Neutrophil (primary cell): ENCODE data around the gene CLASP2.

ENCODE experiments used
- H3K27ac ChIP-seq: fragments of 200-600 bp; sonication (generic); 2 replicates; pipeline ENCODE4 v1.5.1; 2016; ENCODE audit warnings: mild to moderate bottlenecking, moderate library complexity
- H3K27me3 ChIP-seq: fragments of 200-600 bp; sonication (generic); 2 replicates; pipeline ENCODE4 v1.6.0; 2016; ENCODE audit warnings: mild to moderate bottlenecking
- H3K36me3 ChIP-seq: fragments of 200-600 bp; sonication (generic); 2 replicates; pipeline ENCODE4 v1.5.1; 2017
- H3K4me1 ChIP-seq, 2 experiments: fragments of 200-600 bp in 1 of 2; sonication (generic) in 1 of 2; 1 replicate in 1 of 2; 2 replicates in 1 of 2; pipeline versions ENCODE4 v1.5.1 to v1.6.1; 2013 to 2016; ENCODE audit warnings: low read depth in 1 of 2, low read length in 1 of 2, mild to moderate bottlenecking in 1 of 2, moderate library complexity in 1 of 2; ENCODE audit not compliant: control insufficient read depth in 1 of 2, insufficient read depth in 1 of 2
- H3K4me3 ChIP-seq, 2 experiments: fragments of 200-600 bp in 1 of 2; sonication (generic) in 1 of 2; 1 replicate in 1 of 2; 2 replicates in 1 of 2; pipeline ENCODE4 v1.5.1; 2013 to 2016; ENCODE audit warnings: low read depth in 1 of 2, low read length in 1 of 2, mild to moderate bottlenecking in 1 of 2, moderate library complexity in 1 of 2
- H3K9me3 ChIP-seq: fragments of 200-600 bp; sonication (generic); 2 replicates; pipeline ENCODE4 v1.5.1; 2016
- TF ChIP-seq, protein P1 (sequence below): fragments of 200-600 bp; sonication (generic); IDR thresholded peaks from 2 replicates; pipeline ENCODE4 v1.5.1; 2016; ENCODE audit warnings: antibody characterized with exemption

Gene CLASP2

DNA sequence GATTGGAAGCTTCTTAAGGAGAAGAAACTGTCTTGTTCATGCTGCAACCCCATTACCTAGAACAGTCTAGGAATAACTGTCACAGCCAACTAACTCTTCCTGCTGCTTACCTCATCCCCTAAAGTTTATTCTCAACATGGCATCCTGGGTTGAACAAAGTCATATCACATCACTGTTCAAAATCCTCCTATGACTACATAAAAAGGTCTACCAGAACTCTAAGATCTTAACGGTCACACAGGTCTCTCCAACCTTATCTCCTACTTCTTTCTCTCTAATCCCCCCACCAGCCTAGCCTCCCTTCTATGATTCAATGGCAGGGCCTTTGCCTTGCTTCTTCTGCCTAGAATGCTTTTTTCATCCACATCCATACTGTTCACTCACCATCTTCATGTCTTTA is 69.3 kb downstream of the CLASP2 start:
- no peaks in the 10 kb centered on the region for H3K27me3 ChIP-seq
- H3K4me3 ChIP-seq: no peak overlapping the region
- no peaks in the 10 kb centered on the region for H3K36me3 ChIP-seq
- no peaks in the 10 kb centered on the region for H3K4me1 ChIP-seq
- TF ChIP-seq, protein P1, sequence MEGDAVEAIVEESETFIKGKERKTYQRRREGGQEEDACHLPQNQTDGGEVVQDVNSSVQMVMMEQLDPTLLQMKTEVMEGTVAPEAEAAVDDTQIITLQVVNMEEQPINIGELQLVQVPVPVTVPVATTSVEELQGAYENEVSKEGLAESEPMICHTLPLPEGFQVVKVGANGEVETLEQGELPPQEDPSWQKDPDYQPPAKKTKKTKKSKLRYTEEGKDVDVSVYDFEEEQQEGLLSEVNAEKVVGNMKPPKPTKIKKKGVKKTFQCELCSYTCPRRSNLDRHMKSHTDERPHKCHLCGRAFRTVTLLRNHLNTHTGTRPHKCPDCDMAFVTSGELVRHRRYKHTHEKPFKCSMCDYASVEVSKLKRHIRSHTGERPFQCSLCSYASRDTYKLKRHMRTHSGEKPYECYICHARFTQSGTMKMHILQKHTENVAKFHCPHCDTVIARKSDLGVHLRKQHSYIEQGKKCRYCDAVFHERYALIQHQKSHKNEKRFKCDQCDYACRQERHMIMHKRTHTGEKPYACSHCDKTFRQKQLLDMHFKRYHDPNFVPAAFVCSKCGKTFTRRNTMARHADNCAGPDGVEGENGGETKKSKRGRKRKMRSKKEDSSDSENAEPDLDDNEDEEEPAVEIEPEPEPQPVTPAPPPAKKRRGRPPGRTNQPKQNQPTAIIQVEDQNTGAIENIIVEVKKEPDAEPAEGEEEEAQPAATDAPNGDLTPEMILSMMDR: no peak
- H3K27ac ChIP-seq: no peak overlapping the region
- no peaks in the 10 kb centered on the region for H3K9me3 ChIP-seq

DNA sequence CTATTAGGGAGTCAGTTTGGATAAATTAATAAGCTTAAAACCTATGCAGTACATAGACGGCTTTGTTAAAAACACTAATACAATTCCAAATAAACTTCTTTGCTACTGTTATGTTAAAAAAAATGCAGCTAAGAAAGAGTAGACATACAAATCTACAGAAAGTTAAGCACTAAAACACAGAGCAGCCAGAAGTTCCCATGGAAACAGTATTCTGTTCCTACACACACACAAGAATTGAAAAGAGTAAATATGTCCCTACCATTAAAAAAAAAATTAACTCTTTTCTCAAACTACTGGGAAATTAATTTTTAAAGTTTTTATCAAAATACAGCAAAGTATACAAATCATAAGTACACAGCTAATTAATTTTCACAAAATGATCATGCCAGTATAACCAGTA is 71.6 kb downstream of the CLASP2 start:
- H3K9me3 ChIP-seq: no peaks in the 10 kb centered on the region
- H3K4me3 ChIP-seq: no peak overlapping the region
- no peaks in the 10 kb centered on the region for H3K4me1 ChIP-seq
- no peaks in the 10 kb centered on the region for H3K27me3 ChIP-seq
- no peak overlapping the region for H3K27ac ChIP-seq
- no peaks in the 10 kb centered on the region for H3K36me3 ChIP-seq
- TF ChIP-seq, protein P1: no peak

DNA sequence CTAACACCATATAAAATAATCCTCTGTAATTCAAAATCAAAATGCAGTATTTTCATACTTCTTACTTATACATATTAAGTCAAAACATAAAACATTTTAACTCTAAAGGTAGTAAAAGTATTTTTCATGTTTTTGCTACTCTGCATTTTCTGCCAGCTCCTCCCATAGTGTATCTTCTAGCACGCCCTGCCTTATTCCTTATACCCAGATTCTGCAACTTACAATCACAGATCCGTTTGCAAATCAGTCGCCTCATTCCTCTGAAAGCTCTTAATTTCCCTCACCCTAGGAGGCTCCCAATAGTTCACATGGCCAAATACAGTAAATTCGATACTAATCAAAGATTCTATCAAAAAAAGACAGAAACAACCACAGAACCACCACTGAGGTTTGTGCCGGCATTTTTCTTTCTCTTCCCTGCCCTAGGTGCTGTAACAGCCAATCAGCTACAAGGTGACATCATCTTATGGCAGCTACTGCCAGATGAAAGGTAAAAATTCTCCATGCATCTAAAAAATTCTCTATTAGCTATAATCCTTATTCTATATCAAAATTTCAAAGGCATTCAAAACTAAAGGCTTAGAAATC is 72.9 kb downstream of the CLASP2 start:
- Histone ChIP-seq H3K36me3 (no peaks in the 10 kb centered on the region), H3K27ac (no peak overlapping the region), H3K9me3 (no peaks in the 10 kb centered on the region), H3K4me3 (no peak overlapping the region), H3K4me1 (no peaks in the 10 kb centered on the region), H3K27me3 (no peaks in the 10 kb centered on the region)
- TF ChIP-seq, protein P1: no peak

DNA sequence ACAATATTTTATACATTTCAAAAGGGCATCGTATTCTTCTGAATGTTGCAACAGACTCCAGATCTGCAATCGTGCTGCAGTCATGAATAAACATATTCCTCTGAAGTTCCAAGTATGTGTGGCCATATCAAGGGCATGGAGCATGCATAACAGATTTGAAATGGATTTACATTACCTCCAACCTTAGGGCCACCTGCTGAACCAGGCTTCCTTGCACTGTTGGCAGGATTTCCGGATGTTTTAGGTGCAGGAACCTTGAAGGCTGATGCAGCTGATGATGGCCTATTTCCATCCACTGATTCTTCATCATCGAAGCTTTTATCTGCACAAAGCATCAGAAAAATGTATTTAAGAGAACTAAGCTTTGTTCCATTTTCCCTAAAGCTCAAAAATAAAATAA is 73.5 kb downstream of the CLASP2 start:
- Histone ChIP-seq H3K4me1 (no peaks in the 10 kb centered on the region), H3K4me3 (no peak overlapping the region), H3K27ac (no peak overlapping the region), H3K36me3 (no peaks in the 10 kb centered on the region), H3K9me3 (no peaks in the 10 kb centered on the region), H3K27me3 (no peaks in the 10 kb centered on the region)
- TF ChIP-seq, protein P1: no peak

DNA sequence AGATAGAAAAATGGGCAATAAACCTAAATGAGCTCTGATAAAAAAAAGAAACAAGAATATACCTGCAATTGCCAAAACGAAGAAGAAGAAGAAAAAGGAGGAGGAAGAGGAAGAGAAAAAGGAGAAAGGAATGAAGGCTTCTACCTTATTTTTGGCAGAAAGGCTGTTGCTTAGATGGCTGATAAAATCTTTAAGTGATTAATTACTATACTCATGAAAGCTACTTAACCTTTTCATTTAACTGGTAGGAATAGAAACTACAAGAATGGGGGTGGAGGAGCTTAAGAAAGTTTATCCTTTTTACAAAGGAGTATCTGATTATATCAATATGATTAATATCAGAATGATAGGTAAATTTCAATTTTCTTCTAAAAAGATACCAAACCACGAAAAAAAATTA is 75.2 kb downstream of the CLASP2 start:
- Histone ChIP-seq H3K27ac (no peak overlapping the region), H3K27me3 (no peaks in the 10 kb centered on the region), H3K9me3 (no peaks in the 10 kb centered on the region), H3K4me3 (no peak overlapping the region), H3K36me3 (peaks cover 4% of the 10 kb centered on the region), H3K4me1 (no peaks in the 10 kb centered on the region)
- TF ChIP-seq, protein P1: no peak

DNA sequence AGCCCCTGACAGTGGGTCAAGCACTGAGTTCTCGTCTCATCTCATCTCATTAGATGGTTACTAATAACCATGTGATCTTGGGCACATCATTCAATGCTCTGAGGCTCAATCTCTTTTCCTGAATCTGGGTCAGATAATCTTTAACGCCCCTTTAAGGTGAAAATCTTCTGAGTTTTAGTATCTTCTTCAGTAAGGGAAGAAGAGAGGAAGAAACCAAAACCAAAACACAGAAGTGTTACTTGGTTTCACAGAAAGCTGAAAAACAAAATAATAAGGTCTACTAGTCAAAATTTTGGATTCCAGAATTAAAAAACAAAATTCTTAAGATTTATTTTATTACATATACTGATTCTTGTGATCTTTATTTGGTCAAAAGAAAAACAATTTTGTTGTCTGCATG is 78.2 kb downstream of the CLASP2 start:
- TF ChIP-seq, protein P1: no peak
- Histone ChIP-seq H3K4me1 (no peaks in the 10 kb centered on the region), H3K27me3 (no peaks in the 10 kb centered on the region), H3K36me3 (peaks cover 4% of the 10 kb centered on the region), H3K27ac (no peak overlapping the region), H3K9me3 (no peaks in the 10 kb centered on the region), H3K4me3 (no peak overlapping the region)
